IPS-18c (cell line): ENCODE data around the gene GPATCH2L.

Experiments
- H3K4me3 ChIP-seq: 2 replicates; pipeline ENCODE4 v1.7.0; 2013; ENCODE audit warnings: low read depth, mild to moderate bottlenecking, low read length, moderate library complexity; ENCODE audit not compliant: insufficient read depth
- H3K9me3 ChIP-seq: one replicate; pipeline ENCODE4 v1.6.1; 2013; ENCODE audit warnings: mild to moderate bottlenecking, low read length, moderate library complexity; ENCODE audit not compliant: control insufficient read depth, insufficient read depth

GPATCH2L gene

GRCh38 chr14:76219873-76220272 lies 68.2 kb downstream of the GPATCH2L start:
- no peaks in the 10 kb centered on the region for H3K9me3 ChIP-seq
- no peak overlapping the region for H3K4me3 ChIP-seq

- no peak overlapping the region for H3K4me3 ChIP-seq
- peaks cover 4% of the 10 kb centered on the region for H3K9me3 ChIP-seq
These were observed 75.8 kb downstream of the GPATCH2L start for GRCh38 chr14:76227450-76228050.

- Histone ChIP-seq H3K9me3 (peaks cover 4% of the 10 kb centered on the region), H3K4me3 (no peak overlapping the region)
These were observed 76.4 kb downstream of the GPATCH2L start for GRCh38 chr14:76228138-76228537.

- H3K4me3 ChIP-seq = no peak overlapping the region
- peaks cover 4% of the 10 kb centered on the region for H3K9me3 ChIP-seq
These were observed 81.1 kb downstream of the GPATCH2L start for GRCh38 chr14:76232800-76233199.

GRCh38 chr14:76235628-76236027 lies 83.9 kb downstream of the GPATCH2L start:
- Histone ChIP-seq H3K9me3 (peaks cover 2% of the 10 kb centered on the region), H3K4me3 (no peak overlapping the region)

GRCh38 chr14:76236172-76237130 lies 84.7 kb downstream of the GPATCH2L start:
- Histone ChIP-seq H3K9me3 (peaks cover 2% of the 10 kb centered on the region), H3K4me3 (no peak overlapping the region)

GRCh38 chr14:76237349-76237990 lies 85.7 kb downstream of the GPATCH2L start:
- H3K9me3 ChIP-seq = no peaks in the 10 kb centered on the region
- H3K4me3 ChIP-seq = no peak overlapping the region

GRCh38 chr14:76245097-76245496 lies 93.4 kb downstream of the GPATCH2L start:
- no peaks in the 10 kb centered on the region for H3K9me3 ChIP-seq

GRCh38 chr14:76250302-76250701 lies 98.6 kb downstream of the GPATCH2L start:
- Histone ChIP-seq H3K4me3 (no peak overlapping the region), H3K9me3 (no peaks in the 10 kb centered on the region)

More at GRCh38 chr14:76245097-76245496, 93.4 kb downstream of the GPATCH2L start:
- no peak overlapping the region for H3K4me3 ChIP-seq

- Histone ChIP-seq H3K4me3 (no peak overlapping the region), H3K9me3 (no peaks in the 10 kb centered on the region)
These were observed 100.7 kb downstream of the GPATCH2L start for GRCh38 chr14:76252471-76252870.

GRCh38 chr14:76253111-76253510 lies 101.4 kb downstream of the GPATCH2L start:
- Histone ChIP-seq H3K9me3 (no peaks in the 10 kb centered on the region), H3K4me3 (no peak overlapping the region)

GRCh38 chr14:76256545-76256944 lies 104.8 kb downstream of the GPATCH2L start:
- H3K9me3 ChIP-seq = no peaks in the 10 kb centered on the region

GRCh38 chr14:76257111-76257803 lies 105.5 kb downstream of the GPATCH2L start:
- H3K9me3 ChIP-seq = no peaks in the 10 kb centered on the region
- H3K4me3 ChIP-seq = no peak overlapping the region

More at GRCh38 chr14:76256545-76256944, 104.8 kb downstream of the GPATCH2L start:
- H3K4me3 ChIP-seq = no peak overlapping the region

- Histone ChIP-seq H3K9me3 (no peaks in the 10 kb centered on the region), H3K4me3 (no peak overlapping the region)
These were observed 106.2 kb downstream of the GPATCH2L start for GRCh38 chr14:76257842-76258397.

GRCh38 chr14:76259029-76259735 lies 107.5 kb downstream of the GPATCH2L start:
- Histone ChIP-seq H3K4me3 (no peak overlapping the region), H3K9me3 (no peaks in the 10 kb centered on the region)

- Histone ChIP-seq H3K4me3 (no peak overlapping the region), H3K9me3 (no peaks in the 10 kb centered on the region)
These were observed 109.0 kb downstream of the GPATCH2L start for GRCh38 chr14:76260749-76261148.
